Nephron (organoid): ENCODE measurements around the gene C1orf116.

Experiments
- H3K27ac Mint-ChIP-seq, 3 experiments: 2 replicates each; pipeline ENCODE4 v1.8.0; 2020; ENCODE audit warnings: mixed read lengths in 3 of 3, mild to moderate bottlenecking in 2 of 3, moderate library complexity in 1 of 3
- H3K27me3 Mint-ChIP-seq: 2 replicates; pipeline ENCODE4 v1.8.0; 2021; ENCODE audit warnings: low read depth, mild to moderate bottlenecking, moderate library complexity, mixed read lengths
- H3K36me3 Mint-ChIP-seq: 2 replicates; pipeline ENCODE4 v1.8.0; 2020; ENCODE audit warnings: low read depth, mixed read lengths
- H3K4me1 Mint-ChIP-seq: 2 replicates; pipeline ENCODE4 v1.8.0; 2020; ENCODE audit warnings: mixed read lengths
- H3K4me3 Mint-ChIP-seq, 3 experiments: 2 replicates each; pipeline ENCODE4 v1.8.0; 2020; ENCODE audit warnings: mild to moderate bottlenecking in 3 of 3, mixed read lengths in 3 of 3, moderate library complexity in 2 of 3
- H3K9me3 Mint-ChIP-seq: 2 replicates; pipeline ENCODE4 v1.8.0; 2020; ENCODE audit warnings: mixed read lengths
- TF ChIP-seq, protein P1 (sequence below), 3 experiments: fragments of 200-600 bp; sonication (generic); IDR thresholded peaks; one replicate each; pipeline ENCODE4 v1.5.0; 2021; ENCODE audit warnings: antibody characterized with exemption in 3 of 3; ENCODE audit not compliant: unreplicated experiment in 3 of 3

Gene C1orf116

DNA sequence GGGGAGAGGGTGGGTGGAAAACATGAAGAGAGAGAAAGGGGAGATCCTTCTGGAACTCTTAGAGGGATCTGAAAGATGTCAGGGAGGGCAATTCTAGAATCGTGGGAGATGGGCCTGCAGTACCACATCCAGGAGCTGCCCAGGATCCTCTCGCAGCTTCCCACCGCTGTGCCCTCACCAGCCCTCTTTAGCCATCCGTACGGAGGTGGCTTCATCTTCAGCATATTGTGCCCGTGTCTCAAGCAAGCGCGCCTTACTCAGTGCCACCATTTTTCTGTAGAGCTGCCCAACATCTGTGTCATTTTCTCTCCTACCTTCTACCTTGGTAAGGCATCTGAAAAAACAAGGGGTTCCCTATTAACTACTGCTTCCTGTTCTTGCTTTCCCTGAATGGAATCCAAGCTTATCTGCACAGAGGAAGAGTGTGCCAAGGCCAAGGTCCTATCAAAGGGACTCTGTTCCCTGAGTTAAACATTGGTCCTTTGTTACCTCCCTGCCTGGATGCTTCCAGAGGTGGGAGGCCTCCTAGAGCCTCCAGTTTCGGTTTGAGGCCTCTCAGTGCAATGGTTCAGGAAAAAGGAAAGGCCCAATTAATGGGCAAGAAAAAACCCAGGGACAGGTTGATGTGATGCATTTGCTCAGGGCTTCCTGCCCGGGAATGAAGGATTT is 23.2 kb downstream of the C1orf116 start:
- Mint-ChIP-seq H3K4me3 (no peak overlapping the region), H3K27me3 (peaks cover 6% of the 10 kb centered on the region)
- TF ChIP-seq, protein P1, sequence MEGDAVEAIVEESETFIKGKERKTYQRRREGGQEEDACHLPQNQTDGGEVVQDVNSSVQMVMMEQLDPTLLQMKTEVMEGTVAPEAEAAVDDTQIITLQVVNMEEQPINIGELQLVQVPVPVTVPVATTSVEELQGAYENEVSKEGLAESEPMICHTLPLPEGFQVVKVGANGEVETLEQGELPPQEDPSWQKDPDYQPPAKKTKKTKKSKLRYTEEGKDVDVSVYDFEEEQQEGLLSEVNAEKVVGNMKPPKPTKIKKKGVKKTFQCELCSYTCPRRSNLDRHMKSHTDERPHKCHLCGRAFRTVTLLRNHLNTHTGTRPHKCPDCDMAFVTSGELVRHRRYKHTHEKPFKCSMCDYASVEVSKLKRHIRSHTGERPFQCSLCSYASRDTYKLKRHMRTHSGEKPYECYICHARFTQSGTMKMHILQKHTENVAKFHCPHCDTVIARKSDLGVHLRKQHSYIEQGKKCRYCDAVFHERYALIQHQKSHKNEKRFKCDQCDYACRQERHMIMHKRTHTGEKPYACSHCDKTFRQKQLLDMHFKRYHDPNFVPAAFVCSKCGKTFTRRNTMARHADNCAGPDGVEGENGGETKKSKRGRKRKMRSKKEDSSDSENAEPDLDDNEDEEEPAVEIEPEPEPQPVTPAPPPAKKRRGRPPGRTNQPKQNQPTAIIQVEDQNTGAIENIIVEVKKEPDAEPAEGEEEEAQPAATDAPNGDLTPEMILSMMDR (IDR thresholded peaks at IDR 0.05; ENCODE audit: unreplicated experiment in 3 of 3), result no peak

GRCh38 chr1:207007352-207008033 is 25.1 kb downstream of the C1orf116 start:
- peak overlapping the region; percentile 38 to 84 (median 40) for H3K27ac Mint-ChIP-seq
- TF ChIP-seq, protein P1 (IDR thresholded peaks at IDR 0.05; ENCODE audit: unreplicated experiment in 3 of 3), result no peak
- H3K9me3 Mint-ChIP-seq, result peaks cover 4% of the 10 kb centered on the region
- peaks cover 22% of the 10 kb centered on the region for H3K4me1 Mint-ChIP-seq
- H3K27me3 Mint-ChIP-seq, result no peaks in the 10 kb centered on the region
- H3K4me3 Mint-ChIP-seq, result no peak overlapping the region
- no peaks in the 10 kb centered on the region for H3K36me3 Mint-ChIP-seq

More for the DNA sequence above, 23.2 kb downstream of the C1orf116 start:
- Mint-ChIP-seq H3K9me3 (peaks cover 4% of the 10 kb centered on the region), H3K27ac (no peak overlapping the region), H3K36me3 (no peaks in the 10 kb centered on the region), H3K4me1 (peaks cover 22% of the 10 kb centered on the region)

DNA sequence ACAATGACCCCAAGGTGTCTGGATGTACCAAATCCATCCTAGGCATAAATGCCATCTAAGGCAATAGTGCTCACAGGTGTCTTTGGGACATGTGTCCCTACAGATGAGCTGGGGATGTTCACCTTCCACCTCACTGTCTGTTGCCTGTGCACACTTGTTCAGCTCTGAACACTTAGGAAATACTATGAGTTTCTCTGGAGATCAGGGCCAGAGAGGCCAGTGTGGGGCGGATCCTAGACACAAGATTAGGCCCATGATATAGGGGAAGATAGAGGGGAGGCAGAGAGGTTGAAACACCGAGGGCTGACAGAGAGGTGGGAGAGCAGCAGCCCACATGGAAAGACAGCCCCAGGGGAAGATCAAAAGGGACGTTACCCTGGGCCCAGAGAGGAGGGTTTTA is 25.6 kb downstream of the C1orf116 start:
- TF ChIP-seq, protein P1 (IDR thresholded peaks at IDR 0.05; ENCODE audit: unreplicated experiment in 3 of 3), result no peak
- H3K27me3 Mint-ChIP-seq, result no peaks in the 10 kb centered on the region
- H3K36me3 Mint-ChIP-seq, result no peaks in the 10 kb centered on the region
- H3K27ac Mint-ChIP-seq, result peak overlapping the region; percentile 34 to 84 (median 38)
- H3K4me3 Mint-ChIP-seq, result no peak overlapping the region
- peaks cover 22% of the 10 kb centered on the region for H3K4me1 Mint-ChIP-seq
- H3K9me3 Mint-ChIP-seq, result peaks cover 4% of the 10 kb centered on the region

DNA sequence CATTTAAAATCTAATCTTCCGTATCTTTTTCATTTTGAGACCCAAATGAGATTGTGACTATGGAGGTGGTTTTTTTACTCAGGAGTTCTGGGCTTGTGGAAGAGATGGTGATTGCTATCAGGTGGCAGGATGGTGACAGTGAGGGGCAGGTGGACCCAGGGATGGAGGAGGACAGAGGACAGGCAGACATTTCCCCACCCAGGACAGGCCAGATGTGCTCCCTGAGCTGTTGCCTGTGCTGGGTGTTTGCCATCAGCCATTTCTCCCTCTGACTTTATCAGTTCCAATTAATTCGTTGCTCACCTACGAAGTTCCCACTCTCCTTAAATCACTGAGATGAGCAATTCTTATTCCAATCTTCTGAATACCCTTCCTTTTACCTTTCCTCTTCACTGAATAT is 26.5 kb downstream of the C1orf116 start:
- no peaks in the 10 kb centered on the region for H3K36me3 Mint-ChIP-seq
- no peak overlapping the region for H3K4me3 Mint-ChIP-seq
- no peak overlapping the region for H3K27ac Mint-ChIP-seq
- no peaks in the 10 kb centered on the region for H3K27me3 Mint-ChIP-seq
- H3K4me1 Mint-ChIP-seq, result peaks cover 25% of the 10 kb centered on the region
- peaks cover 4% of the 10 kb centered on the region for H3K9me3 Mint-ChIP-seq
- TF ChIP-seq, protein P1 (IDR thresholded peaks at IDR 0.05; ENCODE audit: unreplicated experiment in 3 of 3), result no peak

DNA sequence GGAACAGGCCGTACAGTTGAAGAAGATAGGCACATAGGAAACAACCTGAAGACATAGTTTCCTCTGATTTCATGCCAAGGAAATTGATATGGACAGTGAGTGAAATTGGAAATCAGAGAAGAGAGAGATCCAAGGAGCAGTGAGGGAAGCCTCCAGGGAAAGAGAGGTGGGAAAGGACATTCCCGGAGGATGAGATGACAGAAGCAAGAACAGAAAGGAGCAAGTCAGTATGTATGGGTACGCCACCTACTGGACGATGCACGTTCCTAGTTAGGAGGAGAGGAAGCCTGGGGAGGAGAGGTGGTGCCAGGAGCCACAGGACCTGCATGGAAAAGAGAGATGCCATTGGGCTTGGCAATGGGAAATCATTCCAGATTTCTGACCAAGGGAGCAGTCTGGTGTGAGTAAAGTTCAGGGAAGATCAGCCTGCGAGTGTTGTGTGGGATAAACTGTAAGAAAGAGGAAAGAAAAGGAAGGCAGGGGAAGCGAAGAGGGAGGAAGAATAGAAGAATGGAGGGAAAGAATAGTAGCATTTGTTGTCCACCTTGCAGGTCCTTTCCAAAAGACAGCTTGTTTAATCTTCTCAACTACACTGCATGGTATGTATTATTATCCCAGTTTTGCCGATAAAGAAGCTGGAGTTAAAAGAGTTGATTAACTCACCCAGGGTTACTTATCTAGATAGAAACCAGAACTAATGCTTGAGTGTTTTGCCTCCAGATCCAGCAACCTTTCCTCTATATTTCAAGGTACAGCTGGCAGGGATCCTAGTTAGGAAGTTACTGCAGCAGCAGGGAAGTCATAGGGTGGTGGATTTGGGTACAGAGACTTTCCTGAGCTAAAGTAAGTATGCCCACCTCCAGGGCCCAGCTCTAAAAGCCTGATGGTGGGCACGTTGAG is 27.4 kb downstream of the C1orf116 start:
- H3K4me1 Mint-ChIP-seq, result peaks cover 26% of the 10 kb centered on the region
- H3K9me3 Mint-ChIP-seq, result peaks cover 4% of the 10 kb centered on the region
- TF ChIP-seq, protein P1 (IDR thresholded peaks at IDR 0.05; ENCODE audit: unreplicated experiment in 3 of 3), result peak; percentile 47 to 60 (median 56)

More for the DNA sequence above, 27.4 kb downstream of the C1orf116 start:
- no peaks in the 10 kb centered on the region for H3K36me3 Mint-ChIP-seq
- peak overlapping the region in 2 of 3 experiments; percentile 19 to 32 for H3K27ac Mint-ChIP-seq
- no peaks in the 10 kb centered on the region for H3K27me3 Mint-ChIP-seq
- H3K4me3 Mint-ChIP-seq, result no peak overlapping the region
